GM23248 (cell line): Measurements from ENCODE around the gene ADPGK. TPM values are rescaled to one million over a fixed set of nuclear protein-coding genes. Genes with fewer than 3 reads are reported as not detected.

Source experiments
- DNase-seq: peaks from one replicate; pipeline ENCODE4 v3.0.0-alpha.2; 2015
- H2AFZ ChIP-seq: fragments of 200-600 bp; sonication (generic); 2 replicates; pipeline ENCODE4 v1.6.1; 2016; ENCODE audit warnings: antibody characterized with exemption
- H3F3A ChIP-seq: fragments of 200-600 bp; sonication (generic); 2 replicates; pipeline ENCODE4 v1.6.1; 2016; ENCODE audit warnings: mild to moderate bottlenecking, antibody characterized with exemption, mixed run types; ENCODE audit not compliant: insufficient read depth
- H3K27ac ChIP-seq: fragments of 200-600 bp; sonication (generic); 2 replicates; pipeline ENCODE4 v1.5.1; 2016; ENCODE audit warnings: mild to moderate bottlenecking
- H3K27me3 ChIP-seq: fragments of 200-600 bp; sonication (generic); replicated peaks from 2 replicates; pipeline ENCODE4 v1.6.1; 2016; ENCODE audit warnings: mild to moderate bottlenecking; ENCODE audit not compliant: insufficient read depth
- H3K36me3 ChIP-seq: fragments of 200-600 bp; sonication (generic); 2 replicates; pipeline ENCODE4 v1.6.1; 2016; ENCODE audit warnings: low read depth, mild to moderate bottlenecking
- H3K4me1 ChIP-seq: fragments of 200-600 bp; sonication (generic); 2 replicates; pipeline ENCODE4 v1.6.1; 2016; ENCODE audit warnings: mild to moderate bottlenecking; ENCODE audit not compliant: insufficient read depth
- H3K4me2 ChIP-seq: fragments of 200-600 bp; sonication (generic); one replicate; pipeline ENCODE4 v1.6.1; 2016; ENCODE audit warnings: mild to moderate bottlenecking; ENCODE audit not compliant: unreplicated experiment
- H3K4me3 ChIP-seq: fragments of 200-600 bp; sonication (generic); 2 replicates; pipeline ENCODE4 v1.5.1; 2016; ENCODE audit warnings: mild to moderate bottlenecking
- H3K79me2 ChIP-seq: fragments of 200-600 bp; sonication (generic); 2 replicates; pipeline ENCODE4 v1.6.1; 2016; ENCODE audit warnings: mild to moderate bottlenecking; ENCODE audit not compliant: insufficient read depth
- H3K9ac ChIP-seq: fragments of 200-600 bp; sonication (generic); 2 replicates; pipeline ENCODE4 v1.6.1; 2016; ENCODE audit warnings: mild to moderate bottlenecking
- H3K9me2 ChIP-seq: fragments of 200-600 bp; sonication (generic); 2 replicates; pipeline ENCODE4 v1.6.1; 2016; ENCODE audit warnings: mixed run types, mild to moderate bottlenecking, moderate library complexity; ENCODE audit not compliant: insufficient read depth
- H3K9me3 ChIP-seq: fragments of 200-600 bp; sonication (generic); one replicate; pipeline ENCODE4 v1.6.1; 2017; ENCODE audit warnings: low read depth
- H4K20me1 ChIP-seq: fragments of 200-600 bp; sonication (generic); 2 replicates; pipeline ENCODE4 v1.6.0; 2016; ENCODE audit not compliant: insufficient read depth
- EZH2 ChIP-seq: fragments of 200-600 bp; sonication (generic); IDR thresholded peaks from 2 replicates; pipeline ENCODE4 v1.6.1; 2018; ENCODE audit warnings: antibody characterized with exemption, mild to moderate bottlenecking; ENCODE audit not compliant: insufficient read depth, poor library complexity, severe bottlenecking
- EZH2phosphoT487 ChIP-seq: fragments of 200-600 bp; sonication (generic); IDR thresholded peaks from 2 replicates; pipeline ENCODE4 v1.6.1; 2018; ENCODE audit warnings: antibody characterized with exemption, moderate library complexity, mild to moderate bottlenecking, low read depth; ENCODE audit not compliant: insufficient read depth
- WGBS, 2 experiments: methylation state at CpG; one replicate each; pipeline ENCODE4 v1.1.6; 2015 to 2017; ENCODE audit warnings: low lambda C conversion rate in 2 of 2, low coverage in 1 of 2; ENCODE audit errors: missing lambda C conversion rate in 2 of 2; 5-methylcytosine and 5-hydroxymethylcytosine counted together
- in situ Hi-C: fragments of 300-500 bp; cut with MboI; formaldehyde crosslinking; loops from 2 replicates; pipeline ENCODE4 v1.15.0; 2020
- polyA plus RNA-seq: library from polyadenylated mRNA; unstranded; fragments of >200 nt; fragmentation: Nextera tagmentation; extraction: Ambion mirVana; gene quantifications from 2 replicates; pipeline ENCODE4 v1.2.1, GENCODE V29; 2016
- total RNA-seq: library from RNA; depleted of rRNA; stranded (reverse); fragments of >200 nt; shearing (Covaris generic); gene quantifications from 2 replicates; pipeline ENCODE4 v1.2.3, GENCODE V29; 2014

Gene ADPGK
- total and polyA plus RNA-seq, 2 experiments from 2014 or later, result 50.5 to 66.6 TPM

DNA sequence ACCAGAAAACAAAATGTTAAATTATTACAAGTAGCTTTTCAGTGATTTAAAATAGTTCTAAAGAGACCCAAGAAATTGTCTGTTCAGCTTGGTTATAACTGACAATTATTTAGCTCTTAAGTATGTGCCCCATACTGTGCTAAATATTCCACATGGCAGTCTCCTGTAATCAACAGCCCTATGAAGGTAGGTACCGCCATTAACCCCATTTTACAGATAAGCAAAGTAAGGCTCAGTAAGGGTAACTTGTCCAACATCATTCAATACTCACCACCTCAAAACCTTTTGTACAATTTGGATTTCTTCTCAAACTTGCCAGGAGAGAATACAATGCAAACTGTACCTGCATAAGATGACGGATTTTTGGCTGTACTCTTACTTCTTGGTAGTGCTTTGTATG, 33.9 kb downstream of the ADPGK start:
- 0 out of 2 replicates have a peak, but pooled peaks cover 4% of the 10 kb centered on the region for H3K79me2 ChIP-seq

GRCh38 chr15:72740219-72740618, 43.3 kb downstream of the ADPGK start:
- Histone ChIP-seq H3K9me2 (no peaks in the 10 kb centered on the region), H3K79me2 (no peaks in the 10 kb centered on the region), H3K27ac (no peak overlapping the region), H3F3A (no peaks in the 10 kb centered on the region), H3K4me2 (no peak overlapping the region), H3K36me3 (0 out of 2 replicates have a peak, but pooled peaks cover 11% of the 10 kb centered on the region), H3K27me3 (no peaks in the 10 kb centered on the region), H3K4me1 (no peaks in the 10 kb centered on the region), H2AFZ (no peak overlapping the region), H3K9ac (no peak overlapping the region), H4K20me1 (no peaks in the 10 kb centered on the region), H3K4me3 (no peak overlapping the region), H3K9me3 (no peaks in the 10 kb centered on the region)
- in situ Hi-C loops, result no loop called here
- WGBS, 2 experiments, result 41 to 62% methylated on average over 1 of the region's 1 CpG
- no peak for DNase-seq
- no peak for TF ChIP-seq EZH2phosphoT487
- TF ChIP-seq EZH2, result no peak

More for the DNA sequence above, 33.9 kb downstream of the ADPGK start:
- H3K27ac ChIP-seq, result no peak overlapping the region
- H3K9ac ChIP-seq, result no peak overlapping the region
- H3F3A ChIP-seq, result 0 out of 2 replicates have a peak, but pooled peaks cover 7% of the 10 kb centered on the region
- TF ChIP-seq EZH2phosphoT487, result no peak
- TF ChIP-seq EZH2, result no peak
- H3K4me2 ChIP-seq, result no peak overlapping the region
- no peaks in the 10 kb centered on the region for H3K4me1 ChIP-seq
- no peak overlapping the region for H3K4me3 ChIP-seq
- H3K27me3 ChIP-seq, result no peaks in the 10 kb centered on the region
- no peaks in the 10 kb centered on the region for H3K9me3 ChIP-seq
- H3K36me3 ChIP-seq, result peaks cover 38% of the 10 kb centered on the region
- no peaks in the 10 kb centered on the region for H3K9me2 ChIP-seq
- no peaks in the 10 kb centered on the region for H4K20me1 ChIP-seq
- in situ Hi-C loops, result no loop called here
- WGBS, 2 experiments, result 96 to 98% methylated on average over 2 of the region's 2 CpGs
- H2AFZ ChIP-seq, result no peak overlapping the region
- no peak for DNase-seq

DNA sequence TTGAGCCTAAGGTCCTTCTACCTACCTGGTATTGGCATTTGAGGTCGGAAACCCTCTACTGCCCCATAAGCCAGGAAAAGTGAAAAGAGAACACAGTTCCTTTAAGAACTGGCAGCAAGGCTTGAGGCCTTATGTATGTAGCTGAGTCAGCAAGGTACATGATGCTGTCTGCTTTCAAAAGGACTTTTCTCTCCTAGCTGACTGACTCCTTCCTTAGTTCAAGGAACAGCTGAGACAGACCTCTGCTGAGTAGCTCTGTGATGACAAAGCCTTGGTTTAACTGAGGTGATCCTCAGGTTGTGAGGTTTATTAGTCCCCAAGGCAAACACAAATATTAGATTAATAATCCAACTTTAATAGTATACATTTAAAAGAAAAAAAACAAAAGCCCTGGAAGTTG, 45.8 kb downstream of the ADPGK start:
- Histone ChIP-seq H3K79me2 (no peaks in the 10 kb centered on the region), H3K4me1 (no peaks in the 10 kb centered on the region), H3K4me3 (no peak overlapping the region), H2AFZ (no peak overlapping the region), H3K9me3 (no peaks in the 10 kb centered on the region), H3K9me2 (no peaks in the 10 kb centered on the region), H3K9ac (no peak overlapping the region), H3K36me3 (0 out of 2 replicates have a peak, but pooled peaks cover 11% of the 10 kb centered on the region), H3K27ac (no peak overlapping the region), H4K20me1 (no peaks in the 10 kb centered on the region), H3F3A (no peaks in the 10 kb centered on the region), H3K4me2 (no peak overlapping the region), H3K27me3 (no peaks in the 10 kb centered on the region)
- WGBS, 2 experiments, result 95 to 100% methylated on average over 1 of the region's 1 CpG
- in situ Hi-C loops, result no loop called here
- TF ChIP-seq EZH2 (no peak), EZH2phosphoT487 (no peak)
- DNase-seq, result peak; percentile 8

DNA sequence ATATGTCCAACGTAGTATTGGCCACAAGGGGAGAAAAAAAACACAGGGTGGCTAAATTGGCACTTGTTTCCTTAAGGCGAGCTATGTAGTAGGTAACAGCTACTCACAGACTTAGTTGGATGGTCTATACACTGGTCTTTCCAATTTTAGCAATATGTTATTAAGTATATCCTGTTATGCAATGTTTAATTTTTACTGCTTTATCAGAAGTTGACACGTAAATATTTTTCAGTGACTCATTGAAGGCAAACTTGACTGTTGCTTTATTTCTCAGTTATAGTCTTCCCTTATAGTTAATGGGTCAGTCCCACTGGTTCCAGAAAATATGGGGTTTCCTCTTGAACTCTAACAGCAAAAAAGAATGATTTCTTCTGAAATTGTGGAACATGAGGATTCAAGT, 46.5 kb downstream of the ADPGK start:
- TF ChIP-seq EZH2, result no peak
- TF ChIP-seq EZH2phosphoT487, result no peak
- Histone ChIP-seq H3K79me2 (no peaks in the 10 kb centered on the region), H4K20me1 (no peaks in the 10 kb centered on the region), H3K9me3 (no peaks in the 10 kb centered on the region), H3K27me3 (no peaks in the 10 kb centered on the region), H3F3A (no peaks in the 10 kb centered on the region), H3K9ac (no peak overlapping the region), H3K9me2 (no peaks in the 10 kb centered on the region), H3K4me1 (no peaks in the 10 kb centered on the region), H3K36me3 (peaks cover 16% of the 10 kb centered on the region; the same call in 1 of the 2 replicates), H3K27ac (no peak overlapping the region), H2AFZ (no peak overlapping the region), H3K4me2 (no peak overlapping the region), H3K4me3 (no peak overlapping the region)
- no peak for DNase-seq
- in situ Hi-C loops, result no loop called here
- WGBS, 2 experiments, result 81 to 88% methylated on average over 3 of the region's 3 CpGs

DNA sequence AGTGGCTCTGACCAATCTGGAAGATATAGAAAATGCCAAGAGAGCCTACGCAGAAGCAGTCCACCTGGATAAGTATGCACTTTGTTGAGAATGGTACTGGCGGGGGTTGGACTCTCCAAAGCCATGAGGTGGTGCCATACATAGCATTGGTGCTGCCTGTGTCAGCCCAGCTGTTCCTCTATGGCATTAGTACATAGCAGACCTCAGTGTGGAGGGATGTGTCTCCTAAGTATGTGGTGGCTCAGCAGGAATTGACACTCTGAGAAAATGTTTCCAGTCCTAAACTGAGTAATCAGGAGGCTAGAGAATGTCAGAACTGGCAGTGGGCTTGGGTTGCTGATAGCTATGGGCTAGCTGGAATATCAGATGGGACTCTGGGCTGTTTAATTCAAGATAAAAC, 48.4 kb downstream of the ADPGK start:
- H3K9ac ChIP-seq, result no peak overlapping the region
- no peaks in the 10 kb centered on the region for H3F3A ChIP-seq
- no peaks in the 10 kb centered on the region for H3K9me3 ChIP-seq
- no peak overlapping the region for H3K27ac ChIP-seq
- 89 to 97% methylated on average over 2 of the region's 2 CpGs for WGBS, 2 experiments
- no peaks in the 10 kb centered on the region for H3K27me3 ChIP-seq
- no peak overlapping the region for H3K4me2 ChIP-seq
- in situ Hi-C loops, result no loop called here
- H3K9me2 ChIP-seq, result no peaks in the 10 kb centered on the region
- no peak overlapping the region for H2AFZ ChIP-seq
- H3K4me3 ChIP-seq, result no peak overlapping the region
- TF ChIP-seq EZH2phosphoT487 (no peak), EZH2 (no peak)
- H3K36me3 ChIP-seq, result peaks cover 23% of the 10 kb centered on the region; the same call in 1 of the 2 replicates
- H3K4me1 ChIP-seq, result no peaks in the 10 kb centered on the region
- H3K79me2 ChIP-seq, result no peaks in the 10 kb centered on the region
- no peaks in the 10 kb centered on the region for H4K20me1 ChIP-seq
- DNase-seq, result no peak
